ENCODE measurements around the gene ICA1. TPM values are rescaled to one million over a fixed set of nuclear protein-coding genes. Genes with fewer than 3 reads are reported as not detected.
"Not testable (repeated sequence)": the region's sequence is repeated elsewhere in the genome, so short reads cannot be mapped to it uniquely, and the experiment has no call there.

Gene ICA1
- polyA plus RNA-seq (2013, experiment 1 of 2; ENCODE audit: insufficient read length) = 0.23 TPM
- 0.26 TPM for polyA plus RNA-seq (2013, experiment 2 of 2; ENCODE audit: insufficient read length)

GRCh38 chr7:8261711-8262695 is at the start of gene ICA1:
ICA1 (minus strand) TSS chr7:8262167; CDS start chr7:8235926, 26,241 bp downstream.
- peak; percentile 7 for DNase-seq

- DNase-seq = no peak
These were observed 48.9 kb upstream of the ICA1 start for GRCh38 chr7:8310876-8311275.

GRCh38 chr7:8305625-8306388 is 43.8 kb upstream of the ICA1 start:
- DNase-seq = no peak

GRCh38 chr7:8305104-8305503 is 43.1 kb upstream of the ICA1 start:
- no peak for DNase-seq

- DNase-seq = no peak
These were observed 42.0 kb upstream of the ICA1 start for GRCh38 chr7:8303904-8304528.

- DNase-seq = not testable (repeated sequence)
These were observed 35.1 kb upstream of the ICA1 start for GRCh38 chr7:8297023-8297422.

GRCh38 chr7:8296362-8296659 is 34.3 kb upstream of the ICA1 start:
- no peak for DNase-seq

- peak; percentile 69 for DNase-seq
These were observed 33.8 kb upstream of the ICA1 start for GRCh38 chr7:8295638-8296361.

GRCh38 chr7:8291397-8292141 is 29.6 kb upstream of the ICA1 start:
- no peak for DNase-seq

- no peak for DNase-seq
These were observed 28.8 kb upstream of the ICA1 start for GRCh38 chr7:8290645-8291308.

- DNase-seq = no peak
These were observed 24.2 kb upstream of the ICA1 start for GRCh38 chr7:8286118-8286517.

GRCh38 chr7:8285155-8285554 is 23.2 kb upstream of the ICA1 start:
- no peak for DNase-seq

- no peak for DNase-seq
These were observed 22.6 kb upstream of the ICA1 start for GRCh38 chr7:8284606-8285005.

- DNase-seq = no peak
These were observed 22.0 kb upstream of the ICA1 start for GRCh38 chr7:8283968-8284367.

GRCh38 chr7:8282871-8283270 is 20.9 kb upstream of the ICA1 start:
- no peak for DNase-seq

GRCh38 chr7:8282162-8282561 is 20.2 kb upstream of the ICA1 start:
- no peak for DNase-seq

- no peak for DNase-seq
These were observed 16.2 kb upstream of the ICA1 start for GRCh38 chr7:8278183-8278582.

- no peak for DNase-seq
These were observed 15.5 kb upstream of the ICA1 start for GRCh38 chr7:8277394-8277982.

GRCh38 chr7:8274589-8274988 is 12.6 kb upstream of the ICA1 start:
- no peak for DNase-seq

- DNase-seq = no peak
These were observed 10.0 kb upstream of the ICA1 start for GRCh38 chr7:8271960-8272359.

GRCh38 chr7:8263048-8263447 is 1.1 kb upstream of the ICA1 start:
- DNase-seq = no peak

Measured in fibroblast of skin of abdomen (primary cell).